GM12878 (cell line): ENCODE measurements around the gene MLPH.

Experiments used
- CHD4 ChIP-seq: fragments of 200-600 bp; sonication (generic); IDR thresholded peaks from 2 replicates; pipeline ENCODE4 v1.6.1; 2016; ENCODE audit warnings: mild to moderate bottlenecking
- CTCF ChIP-seq, 3 experiments: IDR thresholded peaks in 2 of 3; conservative IDR thresholded peaks in 1 of 3; 2 replicates each; pipeline ENCODE4 v1.5.1; 2011; ENCODE audit warnings: low read depth in 3 of 3, low read length in 3 of 3, mild to moderate bottlenecking in 3 of 3, control low read depth in 2 of 3, moderate library complexity in 2 of 3, inconsistent platforms in 1 of 3, mixed read lengths in 1 of 3; ENCODE audit not compliant: control insufficient read depth in 2 of 3, insufficient read depth in 1 of 3; ENCODE audit errors: extremely low read depth in 1 of 3
- EP300 ChIP-seq, 2 experiments: fragments of 150-350 bp in 1 of 2; IDR thresholded peaks; 2 replicates each; pipeline ENCODE4 v1.6.1; 2011 to 2012; ENCODE audit warnings: low read depth in 2 of 2, low read length in 2 of 2, borderline replicate concordance in 1 of 2, improper control_type of control experiment in 1 of 2, inconsistent platforms in 1 of 2; ENCODE audit not compliant: control insufficient read depth in 1 of 2
- GABPA ChIP-seq: IDR thresholded peaks from 2 replicates; pipeline ENCODE4 v1.6.1; 2014; ENCODE audit warnings: antibody characterized with exemption, low read depth, mild to moderate bottlenecking, inconsistent platforms
- KLF5 ChIP-seq: fragments of 450-650 bp; IDR thresholded peaks from 2 replicates; pipeline ENCODE4 v1.6.1; 2014; ENCODE audit warnings: mild to moderate bottlenecking; ENCODE audit not compliant: partially characterized antibody
- POLR2AphosphoS5 ChIP-seq: IDR thresholded peaks from 2 replicates; pipeline ENCODE4 v1.6.1; 2011; ENCODE audit warnings: mild to moderate bottlenecking, low read length, inconsistent platforms
- SMAD5 ChIP-seq: IDR thresholded peaks from 2 replicates; pipeline ENCODE4 v1.6.1; 2016; ENCODE audit warnings: antibody characterized with exemption, low read depth
- SREBF1 ChIP-seq: IDR thresholded peaks from 2 replicates; pipeline ENCODE4 v1.6.1; 2012; ENCODE audit warnings: mild to moderate bottlenecking, low read length
- ZBTB4 ChIP-seq: fragments of 450-650 bp; formaldehyde crosslinking; IDR thresholded peaks from 2 replicates; pipeline ENCODE4 v1.4.0; 2022; ENCODE audit warnings: mild to moderate bottlenecking, moderate library complexity
- ZNF24 ChIP-seq: fragments of 450-650 bp; IDR thresholded peaks from 2 replicates; pipeline ENCODE4 v1.6.1; 2017; ENCODE audit warnings: antibody characterized with exemption, mild to moderate bottlenecking

GRCh38 chr2:237486334-237486818 lies 675 bp upstream of the MLPH start:
- TF ChIP-seq CHD4: no peak
- no peak for TF ChIP-seq CTCF (IDR thresholded peaks at IDR 0.05 in 2 of 3, conservative IDR thresholded peaks at IDR 0.05 in 1 of 3; ENCODE audit: control insufficient read depth in 2 of 3, extremely low read depth in 1 of 3, insufficient read depth in 1 of 3, low read depth in 3 of 3, low read length in 3 of 3)
- TF ChIP-seq GABPA: no peak
- TF ChIP-seq POLR2AphosphoS5: no peak
- no peak for TF ChIP-seq SMAD5
- no peak for TF ChIP-seq SREBF1
- TF ChIP-seq ZBTB4 (CRISPR knock-in tag): no peak
- TF ChIP-seq KLF5: no peak
- TF ChIP-seq ZNF24: no peak
- no peak for TF ChIP-seq EP300 (IDR thresholded peaks at IDR 0.05; ENCODE audit: borderline replicate concordance in 1 of 2, control insufficient read depth in 1 of 2, low read depth in 2 of 2, low read length in 2 of 2)
